Measurements from ENCODE around the gene C21orf58.

Gene C21orf58

GRCh38 chr21:46354046-46354445 lies 30.4 kb upstream of the C21orf58 start:
- in situ Hi-C loops (cut with MboI; ENCODE audit: low sequenced_read_pairs) = no loop called here

GRCh38 chr21:46352913-46353312 lies 29.2 kb upstream of the C21orf58 start:
- in situ Hi-C loops (cut with MboI; ENCODE audit: low sequenced_read_pairs) = no loop called here

GRCh38 chr21:46352164-46352515 lies 28.5 kb upstream of the C21orf58 start:
- in situ Hi-C loops (cut with MboI; ENCODE audit: low sequenced_read_pairs) = no loop called here

- in situ Hi-C loops (cut with MboI; ENCODE audit: low sequenced_read_pairs) = no loop called here
These were observed 27.9 kb upstream of the C21orf58 start for GRCh38 chr21:46351476-46352163.

- in situ Hi-C loops (cut with MboI; ENCODE audit: low sequenced_read_pairs) = no loop called here
These were observed 27.3 kb upstream of the C21orf58 start for GRCh38 chr21:46350981-46351380.

- in situ Hi-C loops (cut with MboI; ENCODE audit: low sequenced_read_pairs) = no loop called here
These were observed 26.9 kb upstream of the C21orf58 start for GRCh38 chr21:46350571-46350970.

GRCh38 chr21:46349134-46349760 lies 25.6 kb upstream of the C21orf58 start:
- in situ Hi-C loops (cut with MboI; ENCODE audit: low sequenced_read_pairs) = no loop called here

- in situ Hi-C loops (cut with MboI; ENCODE audit: low sequenced_read_pairs) = no loop called here
These were observed 24.2 kb upstream of the C21orf58 start for GRCh38 chr21:46347791-46348381.

- in situ Hi-C loops (cut with MboI; ENCODE audit: low sequenced_read_pairs) = no loop called here
These were observed 23.5 kb upstream of the C21orf58 start for GRCh38 chr21:46347203-46347550.

GRCh38 chr21:46346296-46347202 lies 22.9 kb upstream of the C21orf58 start:
- in situ Hi-C loops (cut with MboI; ENCODE audit: low sequenced_read_pairs) = no loop called here

GRCh38 chr21:46345861-46346260 lies 22.2 kb upstream of the C21orf58 start:
- in situ Hi-C loops (cut with MboI; ENCODE audit: low sequenced_read_pairs) = no loop called here

GRCh38 chr21:46344219-46344915 lies 20.7 kb upstream of the C21orf58 start:
- in situ Hi-C loops (cut with MboI; ENCODE audit: low sequenced_read_pairs) = no loop called here

- in situ Hi-C loops (cut with MboI; ENCODE audit: low sequenced_read_pairs) = no loop called here
These were observed 17.3 kb upstream of the C21orf58 start for GRCh38 chr21:46340998-46341397.

- in situ Hi-C loops (cut with MboI; ENCODE audit: low sequenced_read_pairs) = no loop called here
These were observed 12.9 kb upstream of the C21orf58 start for GRCh38 chr21:46336603-46337002.

GRCh38 chr21:46334351-46335140 lies 10.9 kb upstream of the C21orf58 start:
- in situ Hi-C loops (cut with MboI; ENCODE audit: low sequenced_read_pairs) = no loop called here

GRCh38 chr21:46329796-46330195 lies 6.1 kb upstream of the C21orf58 start:
- in situ Hi-C loops (cut with MboI; ENCODE audit: low sequenced_read_pairs) = no loop called here

GRCh38 chr21:46328151-46328550 lies 4.5 kb upstream of the C21orf58 start:
- in situ Hi-C loops (cut with MboI; ENCODE audit: low sequenced_read_pairs) = no loop called here

GRCh38 chr21:46327711-46328110 lies 4.0 kb upstream of the C21orf58 start:
- in situ Hi-C loops (cut with MboI; ENCODE audit: low sequenced_read_pairs) = no loop called here

GRCh38 chr21:46326110-46326703 lies 2.5 kb upstream of the C21orf58 start:
- in situ Hi-C loops (cut with MboI; ENCODE audit: low sequenced_read_pairs) = no loop called here

Measured in HL-60/S4 (cell line).